Hepatocyte (in vitro differentiated cells): ENCODE results near the gene C1QC. TPM values are rescaled to one million over a fixed set of nuclear protein-coding genes. Genes with fewer than 3 reads are reported as not detected.

ENCODE experiments used
- DNase-seq: peaks from one replicate; pipeline ENCODE4 v3.0.0-alpha.2; 2016; ENCODE audit warnings: low spot score
- H2AFZ ChIP-seq: fragments of 200-600 bp; sonication (generic); 2 replicates; pipeline ENCODE4 v1.6.0; 2016; ENCODE audit warnings: antibody characterized with exemption, mild to moderate bottlenecking
- H3K27ac ChIP-seq: fragments of 200-600 bp; sonication (generic); 2 replicates; pipeline ENCODE4 v1.5.1; 2016; ENCODE audit warnings: mild to moderate bottlenecking
- H3K27me3 ChIP-seq: fragments of 200-600 bp; sonication (generic); 2 replicates; pipeline ENCODE4 v1.6.1; 2016
- H3K36me3 ChIP-seq: fragments of 200-600 bp; sonication (generic); replicated peaks from 2 replicates; pipeline ENCODE4 v1.5.1; 2016; ENCODE audit warnings: low read depth; ENCODE audit not compliant: insufficient read depth
- H3K4me1 ChIP-seq: fragments of 200-600 bp; sonication (generic); 2 replicates; pipeline ENCODE4 v1.5.1; 2016; ENCODE audit warnings: mild to moderate bottlenecking, moderate library complexity; ENCODE audit not compliant: insufficient read depth
- H3K4me2 ChIP-seq: fragments of 200-600 bp; sonication (generic); 2 replicates; pipeline ENCODE4 v1.6.0; 2016
- H3K4me3 ChIP-seq: fragments of 200-600 bp; sonication (generic); 2 replicates; pipeline ENCODE4 v1.5.1; 2016; ENCODE audit warnings: mild to moderate bottlenecking
- H3K79me2 ChIP-seq: fragments of 200-600 bp; sonication (generic); 2 replicates; pipeline ENCODE4 v1.6.0; 2017; ENCODE audit warnings: mild to moderate bottlenecking
- H3K9me2 ChIP-seq: fragments of 200-600 bp; sonication (generic); replicated peaks from 2 replicates; pipeline ENCODE4 v1.6.0; 2017; ENCODE audit warnings: mild to moderate bottlenecking; ENCODE audit not compliant: insufficient read depth
- H3K9me3 ChIP-seq: fragments of 200-600 bp; sonication (generic); 2 replicates; pipeline ENCODE4 v1.5.1; 2016; ENCODE audit warnings: low read depth, mild to moderate bottlenecking
- H4K20me1 ChIP-seq: fragments of 200-600 bp; sonication (generic); 2 replicates; pipeline ENCODE4 v1.6.0; 2016; ENCODE audit warnings: mild to moderate bottlenecking; ENCODE audit not compliant: insufficient read depth, poor library complexity, severe bottlenecking
- CTCF ChIP-seq: fragments of 200-600 bp; sonication (generic); IDR thresholded peaks from 2 replicates; pipeline ENCODE4 v1.5.1; 2016; ENCODE audit warnings: antibody characterized with exemption, mild to moderate bottlenecking; ENCODE audit not compliant: poor library complexity
- EZH2 ChIP-seq: fragments of 200-600 bp; sonication (generic); IDR thresholded peaks from 2 replicates; pipeline ENCODE4 v1.6.1; 2016; ENCODE audit warnings: antibody characterized with exemption, mild to moderate bottlenecking, borderline replicate concordance
- EZH2phosphoT487 ChIP-seq: fragments of 200-600 bp; sonication (generic); IDR thresholded peaks from one replicate; pipeline ENCODE4 v1.6.1; 2018; ENCODE audit warnings: antibody characterized with exemption, mild to moderate bottlenecking, low read depth, moderate library complexity; ENCODE audit not compliant: unreplicated experiment, severe bottlenecking
- WGBS: methylation state at CpG from one replicate; pipeline ENCODE4 v1.1.6; 2016; ENCODE audit warnings: low lambda C conversion rate; ENCODE audit errors: missing lambda C conversion rate; 5-methylcytosine and 5-hydroxymethylcytosine counted together
- polyA plus RNA-seq: library from polyadenylated mRNA; unstranded; fragments of >200 nt; fragmentation: Nextera tagmentation; extraction: Ambion mirVana; gene quantifications from 2 replicates; pipeline ENCODE4 v1.2.1, GENCODE V29; 2016
- total RNA-seq: library from RNA; depleted of rRNA; stranded (reverse); fragments of >200 nt; gene quantifications from 2 replicates; pipeline ENCODE4 v1.2.3, GENCODE V29; 2014

C1QC gene
- total and polyA plus RNA-seq, 2 experiments from 2014 or later = 4.1 to 9.2 TPM

GRCh38 chr1:22636927-22637326 is 6.5 kb upstream of the C1QC start:
- TF ChIP-seq EZH2phosphoT487 (no peak), CTCF (no peak), EZH2 (no peak)
- no peak overlapping the region for H3K4me2 ChIP-seq
- DNase-seq = no peak
- H2AFZ ChIP-seq = no peak overlapping the region
- H3K36me3 ChIP-seq = no peaks in the 10 kb centered on the region
- no peak overlapping the region for H3K27ac ChIP-seq
- H3K4me1 ChIP-seq = no peaks in the 10 kb centered on the region
- H3K79me2 ChIP-seq = no peaks in the 10 kb centered on the region
- peaks cover 11% of the 10 kb centered on the region for H3K27me3 ChIP-seq
- no peak overlapping the region for H3K4me3 ChIP-seq
- no peaks in the 10 kb centered on the region for H3K9me2 ChIP-seq
- H3K9me3 ChIP-seq = no peaks in the 10 kb centered on the region
- no peaks in the 10 kb centered on the region for H4K20me1 ChIP-seq
- WGBS = 70% methylated on average over 6 of the region's 6 CpGs

- Histone ChIP-seq H4K20me1 (no peaks in the 10 kb centered on the region), H3K27ac (no peak overlapping the region), H3K27me3 (peaks cover 7% of the 10 kb centered on the region), H2AFZ (no peak overlapping the region), H3K9me3 (no peaks in the 10 kb centered on the region), H3K79me2 (no peaks in the 10 kb centered on the region), H3K4me1 (no peaks in the 10 kb centered on the region), H3K36me3 (no peaks in the 10 kb centered on the region), H3K9me2 (no peaks in the 10 kb centered on the region), H3K4me2 (no peak overlapping the region), H3K4me3 (no peak overlapping the region)
- no peak for DNase-seq
- no peak for TF ChIP-seq EZH2phosphoT487
- no peak for TF ChIP-seq CTCF
- TF ChIP-seq EZH2 = no peak
- 75% methylated on average over 3 of the region's 3 CpGs for WGBS
Measured at GRCh38 chr1:22637907-22638445, 5.5 kb upstream of the C1QC start.

GRCh38 chr1:22638476-22639234 is 4.8 kb upstream of the C1QC start:
- Histone ChIP-seq H3K9me3 (no peaks in the 10 kb centered on the region), H3K79me2 (no peaks in the 10 kb centered on the region), H2AFZ (no peak overlapping the region), H3K4me1 (no peaks in the 10 kb centered on the region), H3K36me3 (no peaks in the 10 kb centered on the region), H3K4me2 (no peak overlapping the region), H3K4me3 (no peak overlapping the region), H3K9me2 (no peaks in the 10 kb centered on the region), H4K20me1 (no peaks in the 10 kb centered on the region), H3K27ac (no peak overlapping the region), H3K27me3 (peaks cover 3% of the 10 kb centered on the region)
- TF ChIP-seq CTCF (no peak), EZH2 (no peak), EZH2phosphoT487 (no peak)
- no peak for DNase-seq
- WGBS = 86% methylated on average over 23 of the region's 23 CpGs
